Hindlimb muscle (tissue), 1 donor: ENCODE results near the gene ZNF569. TPM values are rescaled to one million over a fixed set of nuclear protein-coding genes. Genes with fewer than 3 reads are reported as not detected.
"Not testable (repeated sequence)": the region's sequence is repeated elsewhere in the genome, so short reads cannot be mapped to it uniquely, and the experiment has no call there.

Experiments
- DNase-seq: peaks from one replicate; pipeline ENCODE4 v3.0.0-alpha.2; 2013
- polyA plus RNA-seq: library from polyadenylated mRNA; unstranded; fragments of 120-200 nt; gene quantifications from one replicate; pipeline ENCODE4 v1.2.1, GENCODE V29; 2013; ENCODE audit not compliant: insufficient read length

ZNF569 gene
- polyA plus RNA-seq = 8.4 TPM

- DNase-seq = peak; percentile 94
Observed at GRCh38 chr19:37466798-37467607, at the start of gene ZNF569. Gene ZNF569, minus strand, starts transcription at chr19:37467444. Its CDS starts 22,523 bp downstream, at chr19:37444921.

- no peak for DNase-seq
Observed at GRCh38 chr19:37513397-37513796, 46.2 kb upstream of the ZNF569 start.

- no peak for DNase-seq
Observed at GRCh38 chr19:37511821-37512220, 44.6 kb upstream of the ZNF569 start.

GRCh38 chr19:37511186-37511585, 43.9 kb upstream of the ZNF569 start:
- no peak for DNase-seq

GRCh38 chr19:37507167-37507464, 39.9 kb upstream of the ZNF569 start:
- no peak for DNase-seq

GRCh38 chr19:37506387-37507166, 39.3 kb upstream of the ZNF569 start, which contains the start of gene ZNF793:
Gene ZNF793, plus strand, starts transcription at chr19:37506939. Its CDS starts 16,501 bp downstream, at chr19:37523440.
- DNase-seq = peak; percentile 81

GRCh38 chr19:37505958-37506386, 38.7 kb upstream of the ZNF569 start:
- no peak for DNase-seq

GRCh38 chr19:37492213-37492612, 25.0 kb upstream of the ZNF569 start:
- no peak for DNase-seq

GRCh38 chr19:37484406-37485168, 17.3 kb upstream of the ZNF569 start:
- DNase-seq = no peak

- no peak for DNase-seq
Observed at GRCh38 chr19:37472165-37472564, 4.9 kb upstream of the ZNF569 start.

- no peak for DNase-seq
Observed at GRCh38 chr19:37470216-37470615, 3.0 kb upstream of the ZNF569 start.

- peak; percentile 93 for DNase-seq
Observed at GRCh38 chr19:37468961-37469777, 1.9 kb upstream of the ZNF569 start, which contains the start of gene ZNF570. Gene ZNF570, plus strand, starts transcription at chr19:37469356. Its CDS starts 999 bp downstream, at chr19:37470355.

GRCh38 chr19:37467608-37468090, 405 bp upstream of the ZNF569 start:
- peak; percentile 0 for DNase-seq

- no peak for DNase-seq
Observed at GRCh38 chr19:37466277-37466797, 907 bp downstream of the ZNF569 start.

- DNase-seq = no peak
Observed at GRCh38 chr19:37452500-37453245, 14.6 kb downstream of the ZNF569 start.

GRCh38 chr19:37413313-37414084, 53.7 kb downstream of the ZNF569 start:
- no peak for DNase-seq

- no peak for DNase-seq
Observed at GRCh38 chr19:37412700-37413099, 54.5 kb downstream of the ZNF569 start.

GRCh38 chr19:37406140-37406846, 61.0 kb downstream of the ZNF569 start:
- DNase-seq = not testable (repeated sequence)

- DNase-seq = no peak
Observed at GRCh38 chr19:37403403-37403802, 63.8 kb downstream of the ZNF569 start.
